Activated effector memory CD4-positive, alpha-beta T cell treated with anti-CD3 and anti-CD28 coated beads, Interleukin-2, amount 50 U/mL, for 16 hours (primary cell): ENCODE data around the gene QRICH2.

Experiments used
- DNase-seq: peaks from one replicate; pipeline ENCODE4 v3.0.0-alpha.2; 2020

The QRICH2 gene

DNA sequence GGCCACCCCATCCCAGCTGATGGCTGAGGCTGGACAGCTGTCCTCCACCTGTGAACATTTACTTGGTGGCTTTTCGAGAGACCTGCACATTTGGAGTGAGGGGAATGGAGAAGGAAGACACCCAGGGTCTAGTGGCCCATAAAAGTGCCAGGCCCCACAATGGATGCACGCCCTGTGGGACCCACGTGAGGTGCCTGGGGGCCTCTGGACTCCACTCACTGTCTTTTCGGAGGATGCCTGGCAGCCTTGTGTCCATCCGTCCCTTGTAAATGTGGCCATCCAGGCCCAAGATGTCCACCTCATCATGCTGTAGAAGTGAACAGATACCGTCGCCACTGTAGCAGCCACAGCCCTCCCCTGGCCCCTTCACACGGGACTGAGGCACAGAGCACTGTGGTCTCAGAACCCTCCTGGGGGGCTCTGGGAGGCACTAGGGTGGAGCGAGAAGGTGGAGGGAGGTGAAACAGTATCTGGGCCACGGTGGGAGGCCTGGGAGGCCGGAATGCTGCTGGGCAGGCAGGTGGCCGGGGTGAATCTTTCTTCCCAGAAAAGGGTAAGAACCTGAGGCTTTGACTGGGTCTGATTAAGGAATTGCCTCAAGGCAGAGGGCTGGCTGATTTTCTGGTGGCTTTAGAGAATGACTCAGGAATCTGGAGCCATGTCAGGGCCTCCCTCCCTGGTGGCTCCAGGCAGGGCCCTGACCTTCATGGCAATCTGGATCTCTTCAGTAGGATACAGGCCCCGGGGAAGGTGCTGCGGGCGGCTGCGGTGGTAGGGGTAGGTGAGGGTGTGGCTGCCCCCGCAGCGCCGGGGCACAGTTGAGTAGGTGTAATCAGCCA lies 31.4 kb downstream of the QRICH2 start:
- no peak for DNase-seq

DNA sequence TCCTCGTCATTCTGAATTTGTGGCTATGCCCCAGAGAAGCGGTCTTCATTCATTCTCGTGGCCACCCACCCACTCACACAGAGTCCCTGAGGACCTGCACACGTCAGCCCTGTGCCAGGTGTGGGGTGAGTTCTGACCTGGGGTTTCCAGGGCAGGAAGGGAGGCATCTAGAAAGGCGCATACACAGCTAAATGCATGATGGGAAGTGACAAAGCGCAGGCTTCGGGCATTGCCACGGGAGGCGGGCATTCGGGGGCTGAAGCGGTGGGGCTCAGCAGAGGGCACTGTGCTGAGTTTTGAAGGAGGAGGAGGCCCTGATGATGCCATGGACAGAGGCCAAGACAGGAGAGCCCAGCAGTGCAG lies 32.0 kb downstream of the QRICH2 start:
- DNase-seq = no peak

DNA sequence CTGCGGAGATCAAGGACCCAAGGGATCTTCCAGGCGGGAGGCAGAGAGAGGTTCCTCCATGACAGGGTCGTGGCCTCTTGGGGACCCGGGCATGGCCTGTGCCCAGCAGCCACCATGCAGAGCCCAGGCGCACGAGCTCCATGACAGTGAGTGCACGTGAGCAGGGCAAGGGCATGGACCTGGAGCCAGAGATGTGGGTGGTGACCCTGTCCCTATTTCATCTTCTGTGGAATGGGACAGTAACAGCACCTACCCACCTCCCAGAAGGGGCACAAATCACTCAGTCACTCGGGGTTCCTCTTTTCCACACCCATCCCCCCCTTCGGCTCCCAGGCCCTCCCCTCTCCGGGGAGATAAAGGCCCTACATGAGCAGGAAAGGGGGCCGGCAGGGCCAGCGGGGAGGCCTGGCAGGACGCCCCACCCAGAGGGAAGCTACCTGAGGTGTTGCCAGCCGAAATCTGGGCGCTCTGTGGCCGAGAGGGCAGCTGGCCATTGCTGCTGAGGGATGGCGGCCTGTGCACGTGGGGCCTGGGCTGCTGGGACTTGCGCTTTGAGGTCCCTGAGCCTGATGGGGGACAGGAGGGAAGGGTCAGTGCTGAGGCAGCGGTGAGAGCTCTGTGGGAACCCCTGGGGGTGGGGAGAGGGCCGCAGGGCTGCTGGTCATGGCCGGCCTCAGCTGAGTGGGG lies 32.6 kb downstream of the QRICH2 start:
- DNase-seq = no peak

GRCh38 chr17:76274112-76274956 lies 33.7 kb downstream of the QRICH2 start:
- DNase-seq = no peak

GRCh38 chr17:76273445-76274111 lies 34.5 kb downstream of the QRICH2 start:
- peak; percentile 63 for DNase-seq

- peak; percentile 79 for DNase-seq
Measured at GRCh38 chr17:76272541-76273444, 35.3 kb downstream of the QRICH2 start.

- peak; percentile 90 for DNase-seq
Measured at GRCh38 chr17:76271669-76272540, 36.2 kb downstream of the QRICH2 start.

DNA sequence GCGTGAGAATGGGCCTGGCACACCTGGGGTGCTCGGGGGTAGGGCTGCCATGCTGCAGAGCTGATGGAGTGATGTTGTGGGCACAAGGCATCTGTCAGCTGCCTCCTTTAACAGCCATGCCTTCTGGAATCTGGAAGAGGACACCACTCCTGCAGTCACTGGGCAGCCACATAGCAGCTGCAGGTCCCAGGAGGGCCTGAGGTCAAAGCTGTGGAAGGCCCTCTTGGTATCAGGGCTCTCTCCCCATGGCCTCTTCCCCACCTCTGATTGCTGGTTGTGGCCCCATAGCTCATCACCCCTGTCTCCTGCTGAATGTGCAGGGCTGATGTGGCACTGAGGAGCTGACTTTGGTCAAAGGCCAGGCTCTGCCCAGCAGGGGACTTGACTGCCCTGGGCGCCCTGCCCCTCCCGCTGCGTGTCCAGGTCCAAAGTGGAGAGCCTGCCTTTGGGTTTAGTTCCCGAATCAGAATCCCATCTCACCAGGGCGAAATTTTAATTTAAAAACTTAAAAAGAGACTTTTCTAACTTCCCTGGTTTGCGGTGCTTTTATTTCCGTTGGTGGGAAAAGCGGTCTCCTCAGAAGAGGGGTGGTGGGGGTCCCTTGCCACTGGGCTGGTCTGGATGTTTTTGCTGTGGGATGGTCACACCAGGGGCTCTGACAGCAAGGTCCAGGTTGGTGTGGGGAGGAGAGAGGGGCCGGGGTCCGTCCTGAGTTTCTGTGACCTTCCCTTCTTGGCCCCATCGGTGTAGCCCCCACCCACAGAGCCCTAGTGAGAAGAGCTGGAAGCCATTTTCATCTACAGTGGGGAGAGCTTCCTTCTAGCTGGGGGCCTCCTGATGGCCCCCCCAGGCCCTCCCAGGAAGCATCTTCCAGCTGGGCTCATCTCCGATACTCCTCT lies 37.1 kb downstream of the QRICH2 start:
- DNase-seq = peak; percentile 68

GRCh38 chr17:76270127-76270592 lies 37.9 kb downstream of the QRICH2 start:
- DNase-seq = peak; percentile 63

GRCh38 chr17:76268991-76269981 lies 38.8 kb downstream of the QRICH2 start:
- DNase-seq = peak; percentile 66

GRCh38 chr17:76268015-76268749 lies 39.9 kb downstream of the QRICH2 start:
- peak; percentile 88 for DNase-seq

GRCh38 chr17:76267581-76268001 lies 40.5 kb downstream of the QRICH2 start:
- DNase-seq = peak; percentile 63

DNA sequence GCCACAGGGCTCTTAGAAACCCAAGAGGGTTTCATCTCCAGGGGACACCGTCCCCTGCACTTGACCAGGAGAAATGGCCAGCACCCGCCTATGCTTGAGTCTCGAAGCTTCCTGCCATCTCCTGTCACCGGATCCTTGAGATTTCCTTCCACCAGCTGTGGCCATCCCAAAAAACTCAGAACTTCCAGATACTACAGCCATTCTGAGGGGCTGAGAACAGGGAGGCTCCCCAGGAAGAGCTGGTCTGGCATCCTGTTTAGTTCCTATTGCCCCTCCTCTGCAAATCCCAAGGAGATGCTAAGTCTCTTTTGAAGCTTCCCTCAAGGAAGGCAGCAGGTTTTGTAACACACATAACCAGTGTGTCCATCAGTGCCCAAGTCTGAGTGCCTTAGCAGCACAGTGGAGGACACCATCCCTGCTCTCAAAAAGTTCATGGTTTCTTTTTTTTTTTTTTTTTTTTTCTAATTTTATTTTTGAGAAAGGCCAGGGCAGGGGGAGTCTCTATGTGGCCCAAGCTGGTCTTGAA lies 41.0 kb downstream of the QRICH2 start:
- DNase-seq = no peak

- no peak for DNase-seq
Measured at GRCh38 chr17:76266244-76266938, 41.7 kb downstream of the QRICH2 start.

GRCh38 chr17:76265624-76266243 lies 42.3 kb downstream of the QRICH2 start:
- peak; percentile 87 for DNase-seq
